Measurements from ENCODE around the gene TAF15. TPM values are rescaled to one million over a fixed set of nuclear protein-coding genes. Genes with fewer than 3 reads are reported as not detected.

TAF15 gene
- total and polyA plus RNA-seq, 2 experiments from 2014 or later, result 9.2 to 27.5 TPM

DNA sequence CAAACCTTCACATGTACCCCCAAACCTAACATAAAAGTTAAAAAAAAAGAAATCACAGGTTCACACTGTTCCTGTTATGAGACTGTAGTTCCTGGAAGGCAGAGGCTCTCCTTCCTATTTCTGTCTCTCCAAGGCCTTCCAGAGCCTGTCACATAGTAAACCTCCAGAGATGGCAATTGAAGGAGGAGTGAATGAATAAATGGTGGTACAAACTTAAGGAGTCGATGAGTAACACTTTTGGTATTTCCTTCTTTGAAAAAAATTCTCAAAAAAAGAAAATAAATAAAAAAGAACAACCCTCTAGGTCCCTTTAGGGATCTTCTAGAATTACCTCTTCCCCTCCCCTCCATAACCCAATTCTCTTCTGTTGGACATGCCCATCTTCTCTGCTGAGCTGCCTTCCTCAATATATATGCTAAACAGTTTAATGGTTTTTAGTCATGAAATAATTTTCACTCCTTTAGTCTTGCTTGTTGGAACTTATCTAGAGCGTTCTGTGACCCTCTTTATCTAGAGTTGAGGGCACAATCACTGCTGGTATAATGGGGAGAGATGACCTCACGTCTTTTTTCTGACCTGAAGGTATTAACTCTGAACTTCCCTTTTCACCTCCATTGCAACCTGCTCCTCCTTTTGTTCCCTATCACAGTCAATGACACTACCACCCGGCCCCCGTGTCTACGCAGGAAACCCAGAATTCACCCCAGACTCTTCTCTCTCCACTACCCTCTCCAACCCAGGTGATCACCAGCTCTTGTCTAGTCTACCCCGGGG is 1.7 kb upstream of the TAF15 start:
- DNase-seq, result peak; percentile 72
- TF ChIP-seq EZH2 (IDR thresholded peaks at IDR 0.05; ENCODE audit: insufficient read depth, poor library complexity, severe bottlenecking) (no peak), EZH2phosphoT487 (IDR thresholded peaks at IDR 0.05; ENCODE audit: insufficient read depth, low read depth) (no peak)
- Histone ChIP-seq H3K27ac (peak overlapping the region; percentile 92; the same call in 1 of the 2 replicates), H4K20me1 (ENCODE audit: insufficient read depth) (0 out of 2 replicates have a peak, but pooled peaks cover 4% of the 10 kb centered on the region), H3K9me3 (ENCODE audit: low read depth) (no peaks in the 10 kb centered on the region), H3K36me3 (ENCODE audit: low read depth) (no peaks in the 10 kb centered on the region), H3K4me1 (ENCODE audit: insufficient read depth) (peaks cover 31% of the 10 kb centered on the region), H3K9ac (peak overlapping the region; percentile 13; the same call in 1 of the 2 replicates), H3K4me2 (ENCODE audit: unreplicated experiment) (no peak overlapping the region), H3K9me2 (ENCODE audit: insufficient read depth) (no peaks in the 10 kb centered on the region), H3F3A (ENCODE audit: insufficient read depth) (peaks cover 19% of the 10 kb centered on the region), H3K27me3 (replicated peaks; ENCODE audit: insufficient read depth) (no peaks in the 10 kb centered on the region; the same call in 1 of the 2 replicates), H3K4me3 (no peak overlapping the region), H3K79me2 (ENCODE audit: insufficient read depth) (peaks cover 32% of the 10 kb centered on the region), H2AFZ (peak overlapping the region; percentile 75)
- in situ Hi-C loops (cut with MboI), result no loop called here
- 82 to 85% methylated on average over 7 of the region's 7 CpGs for WGBS, 2 experiments (ENCODE audit: low coverage in 1 of 2, low lambda C conversion rate in 2 of 2, missing lambda C conversion rate in 2 of 2)

DNA sequence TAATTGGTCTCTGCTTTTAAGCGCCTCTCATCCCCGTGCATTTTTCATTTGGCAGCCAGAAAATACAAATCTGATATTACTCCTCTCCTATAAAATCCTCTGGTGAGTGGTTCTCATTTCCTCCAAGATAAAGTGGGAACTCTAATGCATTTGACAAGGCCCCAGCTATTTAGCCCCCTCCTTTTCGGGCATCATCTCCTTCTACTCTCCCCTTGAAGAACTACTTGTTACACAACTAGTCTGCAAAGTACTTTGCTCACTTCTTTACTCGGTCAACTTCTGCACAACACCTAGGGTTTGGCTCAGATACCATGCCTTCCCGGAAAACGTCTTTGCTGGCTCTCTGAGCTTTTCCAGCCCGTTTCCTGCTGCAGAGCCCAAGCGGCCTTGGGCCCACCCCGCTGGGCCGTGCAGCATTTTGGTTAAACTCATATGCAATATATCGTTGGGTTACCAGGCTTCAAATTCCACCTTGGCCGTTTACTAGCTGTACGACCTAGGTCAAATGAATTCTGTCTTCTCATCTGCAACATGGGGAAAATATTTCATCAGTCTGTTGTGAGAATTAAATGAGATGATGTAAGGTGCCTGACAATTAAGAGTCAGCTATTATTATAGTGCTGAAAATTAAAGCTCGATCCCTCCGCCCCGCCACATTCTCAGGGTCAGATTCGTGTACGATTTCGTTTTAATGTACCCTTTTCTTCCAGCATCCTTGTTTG is 883 bp upstream of the TAF15 start:
- H3K9ac ChIP-seq, result peak overlapping the region; percentile 96
- H3K9me3 ChIP-seq (ENCODE audit: low read depth), result no peaks in the 10 kb centered on the region
- in situ Hi-C loops (cut with MboI), result no loop called here
- H3K79me2 ChIP-seq (ENCODE audit: insufficient read depth), result peaks cover 41% of the 10 kb centered on the region
- TF ChIP-seq EZH2phosphoT487 (IDR thresholded peaks at IDR 0.05; ENCODE audit: insufficient read depth, low read depth), result no peak
- TF ChIP-seq EZH2 (IDR thresholded peaks at IDR 0.05; ENCODE audit: insufficient read depth, poor library complexity, severe bottlenecking), result no peak
- peak overlapping the region; percentile 92 for H3K4me2 ChIP-seq (ENCODE audit: unreplicated experiment)
- no peak for DNase-seq
- H3K36me3 ChIP-seq (ENCODE audit: low read depth), result no peaks in the 10 kb centered on the region
- peaks cover 19% of the 10 kb centered on the region for H3F3A ChIP-seq (ENCODE audit: insufficient read depth)
- H3K9me2 ChIP-seq (ENCODE audit: insufficient read depth), result no peaks in the 10 kb centered on the region
- 0 out of 2 replicates have a peak, but pooled peaks cover 5% of the 10 kb centered on the region for H4K20me1 ChIP-seq (ENCODE audit: insufficient read depth)
- 31 to 34% methylated on average over 19 of the region's 19 CpGs for WGBS, 2 experiments (ENCODE audit: low coverage in 1 of 2, low lambda C conversion rate in 2 of 2, missing lambda C conversion rate in 2 of 2)
- peak overlapping the region; percentile 92 for H3K4me3 ChIP-seq
- H2AFZ ChIP-seq, result peak overlapping the region; percentile 75
- H3K27me3 ChIP-seq (replicated peaks; ENCODE audit: insufficient read depth), result no peaks in the 10 kb centered on the region
- H3K4me1 ChIP-seq (ENCODE audit: insufficient read depth), result peaks cover 31% of the 10 kb centered on the region
- peak overlapping the region; percentile 92 for H3K27ac ChIP-seq

DNA sequence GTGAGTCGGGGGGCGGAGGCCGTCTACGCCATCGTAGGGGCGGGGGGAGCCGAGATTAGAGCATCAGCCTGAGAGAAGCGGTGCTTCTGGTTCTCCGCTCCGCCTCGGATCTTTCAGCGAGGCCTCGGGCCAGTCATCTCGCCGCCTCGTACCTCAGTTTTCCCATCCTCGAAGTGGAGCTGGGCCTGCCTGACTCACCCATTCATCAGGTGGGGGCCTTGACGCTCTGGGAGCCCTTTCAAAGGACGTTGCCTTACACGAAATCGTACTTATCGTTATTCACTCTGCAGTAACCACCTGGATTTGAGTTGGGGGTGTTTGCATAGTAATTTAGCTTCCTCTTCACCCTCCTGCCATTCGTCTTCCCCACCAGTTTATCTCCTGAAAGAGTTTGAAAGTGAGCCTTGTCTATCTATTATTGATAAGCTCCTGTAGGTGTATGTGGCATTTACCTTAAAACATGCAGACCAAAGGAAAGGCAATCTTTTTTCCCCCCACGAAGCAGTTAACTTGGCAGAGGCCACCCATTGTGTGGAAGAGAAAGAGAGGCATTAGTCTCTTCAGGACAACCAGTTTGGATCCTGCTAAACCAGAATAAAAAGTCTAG is 674 bp downstream of the TAF15 start:
- H2AFZ ChIP-seq, result peak overlapping the region; percentile 50; the same call in 1 of the 2 replicates
- H3K9me2 ChIP-seq (ENCODE audit: insufficient read depth), result no peaks in the 10 kb centered on the region
- no peaks in the 10 kb centered on the region for H3K9me3 ChIP-seq (ENCODE audit: low read depth)
- no peaks in the 10 kb centered on the region for H3K27me3 ChIP-seq (replicated peaks; ENCODE audit: insufficient read depth)
- WGBS, 2 experiments (ENCODE audit: low coverage in 1 of 2, low lambda C conversion rate in 2 of 2, missing lambda C conversion rate in 2 of 2), result 1 to 2% methylated on average over 17 to 20 of the region's 24 CpGs
- H3K4me2 ChIP-seq (ENCODE audit: unreplicated experiment), result peak overlapping the region; percentile 99
- peaks cover 31% of the 10 kb centered on the region for H3K4me1 ChIP-seq (ENCODE audit: insufficient read depth)
- DNase-seq, result peak; percentile 75
- H3K9ac ChIP-seq, result peak overlapping the region; percentile 96
- in situ Hi-C loops (cut with MboI), result no loop called here
- H3K4me3 ChIP-seq, result peak overlapping the region; percentile 92
- TF ChIP-seq EZH2phosphoT487 (IDR thresholded peaks at IDR 0.05; ENCODE audit: insufficient read depth, low read depth) (no peak), EZH2 (IDR thresholded peaks at IDR 0.05; ENCODE audit: insufficient read depth, poor library complexity, severe bottlenecking) (no peak)
- no peaks in the 10 kb centered on the region for H3K36me3 ChIP-seq (ENCODE audit: low read depth)
- peaks cover 56% of the 10 kb centered on the region for H3K79me2 ChIP-seq (ENCODE audit: insufficient read depth)
- H4K20me1 ChIP-seq (ENCODE audit: insufficient read depth), result 0 out of 2 replicates have a peak, but pooled peaks cover 8% of the 10 kb centered on the region
- peaks cover 19% of the 10 kb centered on the region for H3F3A ChIP-seq (ENCODE audit: insufficient read depth)
- H3K27ac ChIP-seq, result peak overlapping the region; percentile 92

DNA sequence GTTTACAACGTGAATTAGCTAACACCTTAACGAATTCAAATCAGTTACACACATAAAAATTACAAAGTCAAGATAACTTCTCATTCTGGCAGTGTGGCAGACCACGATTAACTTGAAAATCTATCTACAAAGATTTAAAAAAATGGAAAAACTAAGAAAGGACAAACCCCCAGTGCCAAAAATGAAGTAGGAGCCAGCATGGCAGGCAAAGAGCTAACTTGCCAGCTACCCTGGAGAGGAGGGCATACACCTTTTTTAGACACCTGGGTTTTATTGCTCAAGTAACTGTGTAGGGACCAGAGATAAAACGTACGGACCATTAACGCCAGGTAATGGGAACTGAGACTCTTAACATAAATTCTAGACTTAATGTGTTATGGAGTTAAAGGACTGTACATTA is 2.5 kb downstream of the TAF15 start:
- Histone ChIP-seq H3K4me2 (ENCODE audit: unreplicated experiment) (peak overlapping the region; percentile 99), H3K27ac (no peak overlapping the region), H3K4me3 (peak overlapping the region; percentile 92; the same call in 1 of the 2 replicates), H4K20me1 (ENCODE audit: insufficient read depth) (0 out of 2 replicates have a peak, but pooled peaks cover 8% of the 10 kb centered on the region), H3K27me3 (replicated peaks; ENCODE audit: insufficient read depth) (no peaks in the 10 kb centered on the region), H3K9me3 (ENCODE audit: low read depth) (no peaks in the 10 kb centered on the region), H3K36me3 (ENCODE audit: low read depth) (no peaks in the 10 kb centered on the region), H3K9ac (peak overlapping the region; percentile 96; the same call in 1 of the 2 replicates), H3K79me2 (ENCODE audit: insufficient read depth) (peaks cover 74% of the 10 kb centered on the region), H3K9me2 (ENCODE audit: insufficient read depth) (no peaks in the 10 kb centered on the region), H2AFZ (no peak overlapping the region), H3F3A (ENCODE audit: insufficient read depth) (peaks cover 19% of the 10 kb centered on the region), H3K4me1 (ENCODE audit: insufficient read depth) (peaks cover 30% of the 10 kb centered on the region)
- in situ Hi-C loops (cut with MboI), result no loop called here
- no peak for DNase-seq
- TF ChIP-seq EZH2 (IDR thresholded peaks at IDR 0.05; ENCODE audit: insufficient read depth, poor library complexity, severe bottlenecking), result no peak
- WGBS, 2 experiments (ENCODE audit: low coverage in 1 of 2, low lambda C conversion rate in 2 of 2, missing lambda C conversion rate in 2 of 2), result 92 to 94% methylated on average over 6 of the region's 6 CpGs
